Panc1 (cell line): Measurements from ENCODE around the gene NDUFV2. TPM values are rescaled to one million over a fixed set of nuclear protein-coding genes. Genes with fewer than 3 reads are reported as not detected.
"Not testable (repeated sequence)": the region's sequence is repeated elsewhere in the genome, so short reads cannot be mapped to it uniquely, and the experiment has no call there.

Source experiments
- ATAC-seq: fragments of 200-7000 bp; cut with Tn5 transposase; 2 replicates; pipeline ENCODE4 v1.9.1; 2020; ENCODE audit warnings: mild to moderate bottlenecking, moderate library complexity
- BruUV-seq: library from RNA; stranded (reverse); fragments of 400-500 nt; replicated peaks from 2 replicates; lab custom pipeline; 2021; lab: Mats Ljungman, UMichigan
- CTCF ChIA-PET: fragments of 300-600 bp; sonication (Branson Sonifier 250); formaldehyde crosslinking; loops from one replicate; lab custom pipeline; 2022; ENCODE audit warnings: antibody characterized with exemption; lab: Charles Lee
- POLR2A ChIA-PET: fragments of 300-600 bp; sonication (Branson Sonifier 250); formaldehyde crosslinking; loops from one replicate; lab custom pipeline; 2022; ENCODE audit warnings: antibody characterized with exemption; lab: Charles Lee
- DNase-seq: peaks from one replicate; pipeline ENCODE4 v3.0.0-alpha.2; 2010; ENCODE audit warnings: low read depth, low spot score
- H3K27ac ChIP-seq: 2 replicates; pipeline ENCODE4 v1.5.1; 2011; ENCODE audit warnings: mild to moderate bottlenecking, low read length, inconsistent platforms
- H3K27me3 ChIP-seq: fragments of 200-500 bp; sonication (Bioruptor generic); 2 replicates; pipeline ENCODE4 v1.6.0; 2014; ENCODE audit warnings: low read length, inconsistent platforms; ENCODE audit not compliant: control insufficient read depth, insufficient read depth
- H3K36me3 ChIP-seq: fragments of 200-500 bp; sonication (Bioruptor generic); 2 replicates; pipeline ENCODE4 v1.5.1; 2014; ENCODE audit warnings: inconsistent platforms, mild to moderate bottlenecking, low read length, moderate library complexity; ENCODE audit not compliant: control insufficient read depth, insufficient read depth
- H3K4me1 ChIP-seq: 2 replicates; pipeline ENCODE4 v1.5.1; 2011; ENCODE audit warnings: inconsistent platforms, mild to moderate bottlenecking, low read length, moderate library complexity; ENCODE audit not compliant: control insufficient read depth, insufficient read depth
- H3K4me3 ChIP-seq, 2 experiments: 2 replicates each; pipeline ENCODE4 v1.5.1; 2011 to 2012; ENCODE audit warnings: low read depth in 2 of 2, low read length in 2 of 2, mild to moderate bottlenecking in 2 of 2, inconsistent platforms in 1 of 2, moderate library complexity in 1 of 2
- H3K9me3 ChIP-seq: fragments of 200-500 bp; sonication (Bioruptor generic); 2 replicates; pipeline ENCODE4 v1.5.1; 2014; ENCODE audit warnings: low read depth, mild to moderate bottlenecking, inconsistent platforms, low read length, moderate library complexity; ENCODE audit not compliant: control insufficient read depth, insufficient read depth
- CTCF ChIP-seq: fragments of 450-650 bp; IDR thresholded peaks from 2 replicates; pipeline ENCODE4 v1.5.1; 2017; ENCODE audit warnings: mild to moderate bottlenecking
- POLR2AphosphoS5 ChIP-seq: IDR thresholded peaks from 2 replicates; pipeline ENCODE4 v1.6.1; 2012; ENCODE audit warnings: mild to moderate bottlenecking, low read depth, low read length, moderate library complexity
- REST ChIP-seq, 2 experiments: IDR thresholded peaks; 2 replicates each; pipeline ENCODE4 v1.6.1; 2011 to 2012; ENCODE audit warnings: low read depth in 2 of 2, control low read depth in 1 of 2, low read length in 1 of 2, mild to moderate bottlenecking in 1 of 2, moderate library complexity in 1 of 2; ENCODE audit not compliant: insufficient read depth in 1 of 2
- SIN3A ChIP-seq: IDR thresholded peaks from 2 replicates; pipeline ENCODE4 v1.6.1; 2012; ENCODE audit warnings: low read depth, mild to moderate bottlenecking, low read length, moderate library complexity, borderline replicate concordance; ENCODE audit not compliant: insufficient read depth
- TCF7L2 ChIP-seq: IDR thresholded peaks from 2 replicates; pipeline ENCODE4 v1.6.1; 2011; ENCODE audit warnings: mild to moderate bottlenecking, low read depth, low read length, inconsistent platforms
- in situ Hi-C: cut with HindIII; loops from 2 replicates; pipeline ENCODE4 v1.10.0; 2016; ENCODE audit warnings: low sequenced_read_pairs, low pct_unique_long_range_greater_than_20kb
- intact Hi-C: fragments of 100-400 bp; cut with micrococcal nuclease; formaldehyde crosslinking; loops from one replicate; pipeline ENCODE4 v1.10.0; 2022; ENCODE audit not compliant: unreplicated experiment
- total RNA-seq: library from RNA; stranded (reverse); gene quantifications from one replicate; pipeline ENCODE4 v1.2.1, GENCODE V29; 2021; ENCODE audit not compliant: unreplicated experiment

NDUFV2 gene
- total RNA-seq, 1 experiment from 2014 or later = 157 TPM

GRCh38 chr18:9091066-9091476, 11.4 kb upstream of the NDUFV2 start:
- in situ Hi-C loops (no loop called here), intact Hi-C loops (no loop called here)
- Histone ChIP-seq H3K4me1 (peaks cover 5% of the 10 kb centered on the region), H3K27ac (no peak overlapping the region), H3K9me3 (no peaks in the 10 kb centered on the region), H3K27me3 (no peaks in the 10 kb centered on the region), H3K4me3 (no peak overlapping the region), H3K36me3 (no peaks in the 10 kb centered on the region)
- no TSS peak for BruUV-seq
- ATAC-seq (no peak), DNase-seq (no peak)
- ChIA-PET POLR2A (no interaction called here), CTCF (no interaction called here)
- TF ChIP-seq SIN3A = no peak
- no peak for TF ChIP-seq CTCF
- no peak for TF ChIP-seq POLR2AphosphoS5
- no peak for TF ChIP-seq REST (IDR thresholded peaks at IDR 0.05; ENCODE audit: insufficient read depth in 1 of 2, low read depth in 2 of 2, low read length in 1 of 2)
- no peak for TF ChIP-seq TCF7L2

GRCh38 chr18:9092665-9093064, 9.8 kb upstream of the NDUFV2 start:
- no peak for ATAC-seq
- intact Hi-C loops (no loop called here), in situ Hi-C loops (no loop called here)
- DNase-seq = no peak
- ChIA-PET CTCF (no interaction called here), POLR2A (interaction anchor here (0.6 kb wide), 1 partner anchor 437 kb away, joined by 5 read pairs; no protein-coding TSS in a partner anchor)
- TF ChIP-seq REST (IDR thresholded peaks at IDR 0.05; ENCODE audit: insufficient read depth in 1 of 2, low read depth in 2 of 2, low read length in 1 of 2) (no peak), SIN3A (no peak), CTCF (no peak), TCF7L2 (no peak)
- Histone ChIP-seq H3K9me3 (no peaks in the 10 kb centered on the region), H3K27me3 (no peaks in the 10 kb centered on the region), H3K4me3 (no peak overlapping the region), H3K4me1 (peaks cover 5% of the 10 kb centered on the region), H3K27ac (no peak overlapping the region), H3K36me3 (no peaks in the 10 kb centered on the region)
- no TSS peak for BruUV-seq

- DNase-seq, H3K36me3 ChIP-seq, H3K27ac ChIP-seq, CTCF ChIA-PET, H3K9me3 ChIP-seq, H3K4me1 ChIP-seq, H3K27me3 ChIP-seq, H3K4me3 ChIP-seq, BruUV-seq, intact Hi-C loops, ATAC-seq, in situ Hi-C loops, POLR2A ChIA-PET: not testable (repeated sequence)
Observed at GRCh38 chr18:9093109-9093508, 9.4 kb upstream of the NDUFV2 start.
